Measurements from ENCODE around the gene BLACAT1. TPM values are rescaled to one million over a fixed set of nuclear protein-coding genes. Genes with fewer than 3 reads are reported as not detected.
"Not testable (repeated sequence)": the region's sequence is repeated elsewhere in the genome, so short reads cannot be mapped to it uniquely, and the experiment has no call there.

Gene BLACAT1
- total RNA-seq, 1 donor from 2014 or later: not detected

GRCh38 chr1:205442051-205442725 lies 13.7 kb downstream of the BLACAT1 start:
- no peak for DNase-seq (ENCODE audit: low read depth in 2 of 2)

- no peak for DNase-seq (ENCODE audit: low read depth in 2 of 2)
Measured at GRCh38 chr1:205441716-205442050, 14.2 kb downstream of the BLACAT1 start.

GRCh38 chr1:205441318-205441633 lies 14.6 kb downstream of the BLACAT1 start:
- DNase-seq (ENCODE audit: low read depth in 2 of 2): no peak

- peak in 1 of 2 donors; percentile 33 for DNase-seq (ENCODE audit: low read depth in 2 of 2)
Measured at GRCh38 chr1:205440476-205441317, 15.1 kb downstream of the BLACAT1 start.

- no peak for DNase-seq (ENCODE audit: low read depth in 2 of 2)
Measured at GRCh38 chr1:205440121-205440475, 15.7 kb downstream of the BLACAT1 start.

- DNase-seq (ENCODE audit: low read depth in 2 of 2): peak; percentile 72 to 75
Measured at GRCh38 chr1:205438213-205439158, 17.4 kb downstream of the BLACAT1 start.

- DNase-seq (ENCODE audit: low read depth in 2 of 2): no peak
Measured at GRCh38 chr1:205437570-205437969, 18.3 kb downstream of the BLACAT1 start.

- DNase-seq (ENCODE audit: low read depth in 2 of 2): peak in 1 of 2 donors; percentile 14
Measured at GRCh38 chr1:205436776-205437410, 19.0 kb downstream of the BLACAT1 start.

- DNase-seq (ENCODE audit: low read depth in 2 of 2): no peak
Measured at GRCh38 chr1:205435578-205436573, 20.0 kb downstream of the BLACAT1 start.

GRCh38 chr1:205434738-205435137 lies 21.1 kb downstream of the BLACAT1 start:
- DNase-seq (ENCODE audit: low read depth in 2 of 2): no peak

- DNase-seq (ENCODE audit: low read depth in 2 of 2): not testable (repeated sequence)
Measured at GRCh38 chr1:205432692-205433091, 23.2 kb downstream of the BLACAT1 start.

GRCh38 chr1:205432116-205432515 lies 23.7 kb downstream of the BLACAT1 start:
- no peak for DNase-seq (ENCODE audit: low read depth in 2 of 2)

GRCh38 chr1:205430696-205431305 lies 25.0 kb downstream of the BLACAT1 start:
- DNase-seq (ENCODE audit: low read depth in 2 of 2): peak; percentile 33 to 53

- DNase-seq (ENCODE audit: low read depth in 2 of 2): no peak
Measured at GRCh38 chr1:205429762-205430695, 25.8 kb downstream of the BLACAT1 start.

- no peak for DNase-seq (ENCODE audit: low read depth in 2 of 2)
Measured at GRCh38 chr1:205424901-205425600, 30.8 kb downstream of the BLACAT1 start.

GRCh38 chr1:205423814-205424399 lies 31.9 kb downstream of the BLACAT1 start:
- DNase-seq (ENCODE audit: low read depth in 2 of 2): no peak

- no peak for DNase-seq (ENCODE audit: low read depth in 2 of 2)
Measured at GRCh38 chr1:205422993-205423642, 32.7 kb downstream of the BLACAT1 start.
